ENCODE data around the gene C3orf20.
"Not testable (repeated sequence)": the region's sequence is repeated elsewhere in the genome, so short reads cannot be mapped to it uniquely, and the experiment has no call there.

Gene C3orf20

GRCh38 chr3:14700891-14701290, 25.9 kb downstream of the C3orf20 start:
- DNase-seq (ENCODE audit: low read depth in 3 of 3), result no peak

GRCh38 chr3:14701676-14702075, 26.7 kb downstream of the C3orf20 start:
- DNase-seq (ENCODE audit: low read depth in 3 of 3), result no peak

GRCh38 chr3:14703128-14703750, 28.3 kb downstream of the C3orf20 start:
- DNase-seq (ENCODE audit: low read depth in 3 of 3), result no peak

DNA sequence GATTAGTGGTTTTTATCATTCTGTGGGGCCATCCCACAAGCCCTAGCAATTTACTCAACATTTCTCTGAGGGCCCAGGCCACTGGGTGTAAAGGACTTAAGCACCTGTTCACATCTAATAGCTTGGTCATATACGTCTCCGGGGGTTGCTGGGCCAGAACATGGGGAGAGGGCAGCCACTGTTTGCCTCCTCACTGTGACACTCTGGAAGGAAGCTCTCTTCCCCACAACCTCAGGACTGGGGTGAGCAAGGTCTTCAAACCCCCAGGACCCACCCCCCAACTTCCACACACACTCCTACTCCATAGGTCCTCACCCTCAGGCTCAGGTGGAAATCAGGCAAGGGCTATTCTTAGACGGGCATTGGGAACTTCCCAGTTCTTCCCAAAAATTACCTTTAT, 28.9 kb downstream of the C3orf20 start:
- no peak for DNase-seq (ENCODE audit: low read depth in 3 of 3)

DNA sequence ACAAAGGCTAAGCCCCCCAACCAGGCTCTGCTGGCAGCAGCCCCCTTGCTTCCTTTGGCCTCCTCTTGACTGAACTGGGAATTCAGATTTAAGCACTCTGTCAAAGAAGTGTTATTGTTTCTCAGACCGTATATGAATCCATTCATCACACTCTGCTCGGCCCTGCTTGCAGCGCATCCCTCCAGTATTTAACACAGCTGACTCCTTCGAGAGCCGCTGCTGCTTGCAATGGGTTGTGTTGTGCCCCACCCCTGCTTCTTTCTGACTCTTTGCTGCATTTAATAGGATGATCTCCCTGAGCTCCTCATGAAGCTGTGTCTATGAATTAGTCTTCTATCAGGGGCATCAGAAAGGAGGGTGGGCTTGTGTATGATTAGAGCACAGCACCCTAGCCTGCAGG, 31.2 kb downstream of the C3orf20 start:
- DNase-seq (ENCODE audit: low read depth in 3 of 3), result no peak

DNA sequence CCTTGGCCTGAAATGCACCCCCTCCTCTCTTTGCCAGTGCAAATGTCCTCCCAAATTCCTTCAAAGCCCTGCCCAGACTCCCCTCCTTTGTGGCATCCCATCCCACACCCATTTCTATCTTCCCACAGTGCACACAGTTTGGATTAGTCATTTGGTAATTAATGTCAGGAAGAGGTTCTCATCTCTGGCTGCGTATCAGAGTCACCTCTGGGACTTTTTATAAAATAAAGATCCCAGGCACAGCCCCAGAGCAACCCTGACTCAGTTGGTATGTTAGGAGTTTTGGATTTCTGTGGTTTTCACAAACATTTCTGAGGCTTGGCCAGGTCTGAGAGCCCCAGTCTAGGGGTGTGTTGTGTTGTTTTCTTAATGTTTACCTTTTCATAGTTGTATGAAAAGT, 41.6 kb downstream of the C3orf20 start:
- no peak for DNase-seq (ENCODE audit: low read depth in 3 of 3)

GRCh38 chr3:14717307-14717706, 42.4 kb downstream of the C3orf20 start:
- no peak for DNase-seq (ENCODE audit: low read depth in 3 of 3)

DNA sequence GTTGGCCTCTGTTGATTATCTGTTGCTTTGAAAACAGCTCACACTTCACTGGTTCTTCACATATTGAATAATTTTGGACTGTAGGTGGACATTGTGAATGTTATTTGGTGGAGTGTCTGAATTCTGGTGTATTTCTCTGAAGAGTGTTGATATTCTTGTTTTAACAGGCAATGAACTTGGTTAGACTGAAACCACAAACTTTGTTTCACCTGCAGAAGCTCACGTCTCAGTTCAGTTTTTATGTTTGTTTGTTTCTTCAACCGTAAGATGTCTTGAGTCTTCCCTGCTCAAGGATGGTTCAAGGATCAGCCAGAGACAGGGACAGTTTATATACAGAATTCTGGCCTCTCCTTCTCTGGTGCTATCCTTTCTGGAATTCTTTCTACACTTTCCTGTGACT, 43.6 kb downstream of the C3orf20 start:
- no peak for DNase-seq (ENCODE audit: low read depth in 3 of 3)

DNA sequence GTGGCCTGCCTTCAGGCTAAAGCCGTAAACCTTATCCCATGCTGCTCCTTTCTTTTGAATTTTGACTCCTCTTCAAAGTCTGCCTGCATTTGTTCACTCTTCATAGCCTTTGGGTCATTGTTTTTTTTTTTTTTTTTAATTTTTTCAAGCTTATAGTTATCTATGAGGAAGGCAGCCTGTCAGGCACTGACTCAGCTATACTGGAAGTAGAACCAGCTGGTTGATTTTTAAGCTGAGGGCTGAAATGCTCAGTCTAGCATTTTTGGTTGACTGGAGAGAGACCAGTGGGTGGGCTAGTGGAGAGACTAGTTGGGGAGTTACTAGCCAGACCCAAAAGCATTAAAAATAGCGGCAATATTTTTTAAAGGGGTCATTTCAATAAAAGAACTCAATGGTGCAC, 44.1 kb downstream of the C3orf20 start:
- DNase-seq (ENCODE audit: low read depth in 3 of 3), result no peak

- DNase-seq (ENCODE audit: low read depth in 3 of 3), result no peak
These were observed 46.4 kb downstream of the C3orf20 start for GRCh38 chr3:14721126-14721864.

GRCh38 chr3:14725013-14725412, 50.1 kb downstream of the C3orf20 start:
- DNase-seq (ENCODE audit: low read depth in 3 of 3), result no peak

GRCh38 chr3:14725564-14726440, 50.9 kb downstream of the C3orf20 start:
- DNase-seq (ENCODE audit: low read depth in 3 of 3), result no peak

- no peak for DNase-seq (ENCODE audit: low read depth in 3 of 3)
These were observed 51.5 kb downstream of the C3orf20 start for GRCh38 chr3:14726441-14726780.

DNA sequence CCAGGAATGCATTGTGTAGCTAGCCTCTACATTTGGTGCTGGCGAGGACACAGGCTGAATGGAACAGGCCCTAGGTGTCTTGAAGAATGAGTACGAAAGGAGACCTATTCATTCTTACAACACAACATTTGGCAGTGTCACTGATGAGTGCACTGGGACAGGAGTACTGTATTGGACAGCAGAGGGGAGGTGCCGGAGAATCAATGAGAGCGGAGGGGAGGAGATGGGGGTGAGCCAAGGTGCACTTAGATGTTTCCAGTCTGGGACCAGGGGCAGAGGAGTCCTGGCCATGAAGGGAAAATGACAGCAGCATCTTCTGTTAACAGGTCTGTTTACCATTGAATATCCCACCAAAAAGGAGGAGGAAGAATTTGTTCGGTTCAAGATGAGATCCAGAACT, 53.2 kb downstream of the C3orf20 start:
- no peak for DNase-seq (ENCODE audit: low read depth in 3 of 3)

GRCh38 chr3:14730703-14731382, 55.9 kb downstream of the C3orf20 start:
- DNase-seq (ENCODE audit: low read depth in 3 of 3), result no peak

DNA sequence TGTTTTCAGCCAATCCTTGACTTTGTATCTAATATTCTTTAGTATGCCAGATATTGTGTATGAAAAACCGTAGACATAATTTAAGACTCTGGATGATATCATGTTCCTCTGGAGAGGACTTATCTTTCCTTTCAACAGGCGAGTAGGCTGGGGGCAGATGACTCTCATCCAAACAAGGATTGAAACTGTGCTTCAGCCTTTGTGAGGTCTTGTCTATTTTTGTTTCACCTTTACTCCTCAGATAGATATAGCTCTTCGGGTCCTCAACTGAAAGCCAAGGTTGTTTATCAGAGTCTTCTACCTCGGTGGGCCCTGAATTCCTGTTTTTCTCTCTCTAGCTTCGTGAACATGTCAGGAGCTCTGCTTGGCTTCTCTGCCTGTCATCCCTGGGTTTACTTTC, 66.0 kb downstream of the C3orf20 start:
- no peak for DNase-seq (ENCODE audit: low read depth in 3 of 3)

DNA sequence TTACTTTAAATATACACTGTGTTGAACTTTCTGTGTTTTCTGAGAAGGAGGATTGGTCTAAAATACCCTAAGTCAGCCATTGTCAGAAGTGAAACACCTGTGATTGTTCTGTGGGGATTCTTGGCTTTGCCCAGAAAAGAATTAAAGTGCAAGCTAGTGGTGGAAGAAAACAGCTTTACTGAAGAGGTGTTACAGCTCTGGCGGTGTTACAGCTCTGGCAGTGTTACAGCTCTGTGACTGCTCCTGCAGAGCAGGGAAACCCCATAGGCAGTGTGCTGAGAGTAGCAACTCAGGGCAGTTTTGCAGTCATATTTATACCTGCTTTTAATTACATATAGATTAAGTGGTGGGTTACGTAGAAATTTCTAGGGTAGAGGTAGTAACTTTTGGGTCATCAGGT, 66.6 kb downstream of the C3orf20 start:
- no peak for DNase-seq (ENCODE audit: low read depth in 3 of 3)

GRCh38 chr3:14744556-14744955, 69.6 kb downstream of the C3orf20 start:
- DNase-seq (ENCODE audit: low read depth in 3 of 3), result no peak

DNA sequence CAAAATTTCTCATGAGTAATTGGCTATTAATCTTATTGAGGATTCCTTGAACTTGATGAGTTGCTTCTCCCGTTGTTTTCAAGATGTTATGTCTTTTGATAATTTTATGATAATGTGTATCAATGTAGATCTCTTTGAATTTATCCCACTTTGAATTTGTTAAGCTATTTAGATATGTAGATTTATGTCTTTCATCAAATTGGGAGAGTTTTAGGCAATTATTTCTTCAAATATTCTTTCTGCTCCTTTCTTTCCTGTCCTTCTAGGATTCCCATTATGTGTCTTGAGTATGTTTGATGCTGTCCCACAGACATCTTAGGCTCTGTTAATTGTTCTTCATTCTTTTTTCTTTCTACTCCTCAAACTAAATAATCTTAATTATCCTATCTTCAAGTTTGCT, 75.7 kb downstream of the C3orf20 start:
- DNase-seq (ENCODE audit: low read depth in 3 of 3), result no peak

- not testable (repeated sequence) for DNase-seq (ENCODE audit: low read depth in 3 of 3)
These were observed 78.0 kb downstream of the C3orf20 start for GRCh38 chr3:14752979-14753378.

- DNase-seq (ENCODE audit: low read depth in 3 of 3), result no peak
These were observed 82.3 kb downstream of the C3orf20 start for GRCh38 chr3:14757153-14757700.

DNA sequence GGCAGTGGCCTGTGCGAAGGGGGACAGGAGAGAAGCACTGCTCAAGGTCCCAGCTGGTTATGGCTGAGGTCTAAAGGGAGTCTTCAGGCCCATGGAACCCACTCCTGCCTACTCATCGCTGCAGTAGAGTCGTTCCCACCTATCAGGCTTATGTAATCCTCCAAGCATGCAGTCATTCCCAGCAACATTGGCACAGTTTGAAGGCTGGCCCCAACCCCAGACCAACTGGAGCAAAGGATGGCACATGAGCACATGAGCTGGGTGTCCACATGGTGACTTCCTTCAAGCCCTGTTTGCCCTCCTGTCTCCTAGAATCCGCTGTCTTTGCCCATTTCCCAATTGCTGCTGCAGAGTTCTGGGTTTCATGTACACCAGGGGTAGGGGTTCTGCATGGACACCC, 83.4 kb downstream of the C3orf20 start:
- DNase-seq (ENCODE audit: low read depth in 3 of 3), result no peak
